K562 (cell line): ENCODE data around the gene SLC48A1. TPM values are rescaled to one million over a fixed set of nuclear protein-coding genes. Genes with fewer than 3 reads are reported as not detected.

ENCODE experiments used
- BRF1 ChIP-seq: IDR thresholded peaks from 3 replicates; pipeline ENCODE4 v1.6.1; 2011; ENCODE audit warnings: borderline replicate concordance, mild to moderate bottlenecking; ENCODE audit not compliant: insufficient read length; ENCODE audit errors: extremely low read depth
- CHCHD3 ChIP-seq: fragments of 250-450 bp; sonication (Bioruptor Pico); IDR thresholded peaks from 2 replicates; pipeline ENCODE4 v2.1.2; 2022; ENCODE audit warnings: mild to moderate bottlenecking
- ELF2 ChIP-seq: fragments of 250-450 bp; sonication (Bioruptor Pico); IDR thresholded peaks from 2 replicates; pipeline ENCODE4 v1.5.0; 2021; ENCODE audit warnings: mild to moderate bottlenecking
- ETV1 ChIP-seq: fragments of 450-650 bp; conservative IDR thresholded peaks from 2 replicates; pipeline ENCODE4 v1.6.1; 2016; ENCODE audit warnings: missing genetic modification characterization, control low read depth, low read depth, missing compliant biosample characterization
- FUS ChIP-seq: fragments of 200-400 bp; formaldehyde crosslinking; optimal IDR thresholded peaks from 2 replicates; pipeline ENCODE3; 2017; ENCODE audit warnings: low read depth, low read length
- IFI16 ChIP-seq: fragments of 250-450 bp; sonication (Bioruptor Pico); IDR thresholded peaks from 2 replicates; pipeline ENCODE4 v2.1.2; 2022; ENCODE audit warnings: mild to moderate bottlenecking, inconsistent platforms
- MCM2 ChIP-seq: fragments of 450-650 bp; IDR thresholded peaks from 2 replicates; pipeline ENCODE4 v1.6.1; 2017; ENCODE audit warnings: low read depth, mild to moderate bottlenecking
- PCBP1 ChIP-seq: fragments of 200-400 bp; formaldehyde crosslinking; IDR thresholded peaks from 2 replicates; pipeline ENCODE4 v1.6.1; 2018; ENCODE audit warnings: mild to moderate bottlenecking, low read depth, low read length; ENCODE audit not compliant: poor library complexity, severe bottlenecking
- PRMT5 ChIP-seq: sonication (generic); formaldehyde crosslinking; IDR thresholded peaks from 2 replicates; pipeline ENCODE4 v1.5.0; 2020; ENCODE audit warnings: missing genetic modification reagents
- RBM25 ChIP-seq: fragments of 200-400 bp; formaldehyde crosslinking; IDR thresholded peaks from 2 replicates; pipeline ENCODE4 v1.6.1; 2018; ENCODE audit warnings: low read length, low read depth, moderate library complexity; ENCODE audit not compliant: severe bottlenecking
- SIN3B ChIP-seq: fragments of 450-650 bp; IDR thresholded peaks from 2 replicates; pipeline ENCODE4 v1.6.1; 2017; ENCODE audit warnings: low read depth, mild to moderate bottlenecking, moderate library complexity
- SLC30A9 ChIP-seq: fragments of 250-450 bp; sonication (Bioruptor Pico); IDR thresholded peaks from 2 replicates; pipeline ENCODE4 v1.8.0; 2022; ENCODE audit warnings: mild to moderate bottlenecking, moderate library complexity
- XRCC3 ChIP-seq: fragments of 450-650 bp; IDR thresholded peaks from 2 replicates; pipeline ENCODE4 v1.6.1; 2017; ENCODE audit warnings: mild to moderate bottlenecking, moderate library complexity
- XRCC5 ChIP-seq: fragments of 200-400 bp; formaldehyde crosslinking; IDR thresholded peaks from 2 replicates; pipeline ENCODE4 v1.6.1; 2017; ENCODE audit warnings: low read depth, mild to moderate bottlenecking, low read length
- ZNF75A ChIP-seq: fragments of 450-650 bp; formaldehyde crosslinking; IDR thresholded peaks from 2 replicates; pipeline ENCODE4 v1.4.0; 2020; ENCODE audit warnings: mild to moderate bottlenecking
- polyA plus RNA-seq, 8 experiments: library from polyadenylated mRNA; depleted of rRNA in 4 of 8; stranded (reverse) in 5 of 8; unstranded in 3 of 8; fragments of >200 nt; fragmentation: Nextera tagmentation in 2 of 8; fragmentation: Illumina TruSeq in 1 of 8; extraction: Ambion mirVana in 2 of 8; extraction: Trizol in 1 of 8; gene quantifications; 2 replicates each; pipeline versions ENCODE4 v1.2.1 to v1.2.3, GENCODE V29; 2011 to 2014; ENCODE audit warnings: inconsistent platforms in 1 of 8, missing spikeins in 1 of 8
- total RNA-seq, 7 experiments: library from RNA; depleted of rRNA in 6 of 7; stranded (reverse); fragments of >200 nt in 6 of 7; fragmentation: Illumina TruSeq in 2 of 7; extraction: Trizol in 2 of 7; gene quantifications; 2 replicates each; pipeline versions ENCODE4 v1.2.1 to v1.2.3, GENCODE V29; 2011 to 2021; ENCODE audit warnings: low replicate concordance in 1 of 7
- TF ChIP-seq, protein P1 (sequence below): IDR thresholded peaks from 2 replicates; pipeline ENCODE4 v1.6.1; 2014; ENCODE audit warnings: antibody characterized with exemption
- TF ChIP-seq, protein P2 (sequence below): fragments of 450-650 bp; IDR thresholded peaks from 2 replicates; pipeline ENCODE4 v1.6.1; 2017; ENCODE audit warnings: antibody characterized with exemption, mild to moderate bottlenecking
- TF ChIP-seq, protein P3 (sequence below): fragments of 450-650 bp; IDR thresholded peaks from 2 replicates; pipeline ENCODE4 v1.7.1; 2018; ENCODE audit warnings: mild to moderate bottlenecking, low read depth; ENCODE audit not compliant: partially characterized antibody

Gene SLC48A1
- total and polyA plus RNA-seq, 9 of the 15 experiments (the other 6 are each of a cell fraction or from before 2014, with no cell fraction given), result 10.7 to 37.5 (median 18.7) TPM

DNA sequence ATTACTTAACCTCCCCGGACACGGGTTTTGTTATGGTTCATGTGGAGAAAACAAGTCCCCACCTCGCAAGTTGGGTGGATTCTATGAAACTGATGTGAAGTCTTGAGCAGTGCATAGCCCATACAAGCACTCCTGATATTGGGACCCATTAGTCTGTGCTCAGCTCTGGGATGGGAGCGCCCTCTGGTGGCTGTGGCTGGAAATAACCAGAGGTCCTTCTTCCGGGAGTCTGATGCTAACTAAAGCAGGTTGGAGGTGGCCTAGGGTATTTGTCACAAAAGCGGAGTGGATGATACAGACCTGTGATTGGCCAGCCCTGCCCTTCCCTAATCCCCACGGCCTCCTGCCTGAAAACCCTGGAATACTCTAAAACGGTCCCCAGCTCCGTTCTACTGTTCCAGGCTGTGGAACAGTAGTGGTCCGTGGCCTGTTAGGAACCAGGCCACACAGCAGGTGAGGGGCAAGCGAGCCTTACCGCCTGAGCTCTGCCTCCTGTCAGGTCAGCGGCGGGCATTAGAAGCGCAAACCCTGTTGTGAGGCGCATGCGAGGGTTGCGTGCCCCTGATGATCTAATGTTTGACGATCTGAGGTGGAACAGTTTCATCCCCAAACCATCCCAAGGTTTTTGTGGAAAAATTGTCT lies 6.4 kb downstream of the SLC48A1 start (continued):
- no peak for TF ChIP-seq PCBP1
- TF ChIP-seq, protein P1, sequence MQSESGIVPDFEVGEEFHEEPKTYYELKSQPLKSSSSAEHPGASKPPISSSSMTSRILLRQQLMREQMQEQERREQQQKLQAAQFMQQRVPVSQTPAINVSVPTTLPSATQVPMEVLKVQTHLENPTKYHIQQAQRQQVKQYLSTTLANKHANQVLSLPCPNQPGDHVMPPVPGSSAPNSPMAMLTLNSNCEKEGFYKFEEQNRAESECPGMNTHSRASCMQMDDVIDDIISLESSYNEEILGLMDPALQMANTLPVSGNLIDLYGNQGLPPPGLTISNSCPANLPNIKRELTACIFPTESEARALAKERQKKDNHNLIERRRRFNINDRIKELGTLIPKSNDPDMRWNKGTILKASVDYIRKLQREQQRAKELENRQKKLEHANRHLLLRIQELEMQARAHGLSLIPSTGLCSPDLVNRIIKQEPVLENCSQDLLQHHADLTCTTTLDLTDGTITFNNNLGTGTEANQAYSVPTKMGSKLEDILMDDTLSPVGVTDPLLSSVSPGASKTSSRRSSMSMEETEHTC, result no peak
- no peak for TF ChIP-seq SIN3B
- no peak for TF ChIP-seq IFI16 (CRISPR knock-in tag)
- peak; percentile 57 for TF ChIP-seq ETV1 (tag)
- TF ChIP-seq, protein P2, sequence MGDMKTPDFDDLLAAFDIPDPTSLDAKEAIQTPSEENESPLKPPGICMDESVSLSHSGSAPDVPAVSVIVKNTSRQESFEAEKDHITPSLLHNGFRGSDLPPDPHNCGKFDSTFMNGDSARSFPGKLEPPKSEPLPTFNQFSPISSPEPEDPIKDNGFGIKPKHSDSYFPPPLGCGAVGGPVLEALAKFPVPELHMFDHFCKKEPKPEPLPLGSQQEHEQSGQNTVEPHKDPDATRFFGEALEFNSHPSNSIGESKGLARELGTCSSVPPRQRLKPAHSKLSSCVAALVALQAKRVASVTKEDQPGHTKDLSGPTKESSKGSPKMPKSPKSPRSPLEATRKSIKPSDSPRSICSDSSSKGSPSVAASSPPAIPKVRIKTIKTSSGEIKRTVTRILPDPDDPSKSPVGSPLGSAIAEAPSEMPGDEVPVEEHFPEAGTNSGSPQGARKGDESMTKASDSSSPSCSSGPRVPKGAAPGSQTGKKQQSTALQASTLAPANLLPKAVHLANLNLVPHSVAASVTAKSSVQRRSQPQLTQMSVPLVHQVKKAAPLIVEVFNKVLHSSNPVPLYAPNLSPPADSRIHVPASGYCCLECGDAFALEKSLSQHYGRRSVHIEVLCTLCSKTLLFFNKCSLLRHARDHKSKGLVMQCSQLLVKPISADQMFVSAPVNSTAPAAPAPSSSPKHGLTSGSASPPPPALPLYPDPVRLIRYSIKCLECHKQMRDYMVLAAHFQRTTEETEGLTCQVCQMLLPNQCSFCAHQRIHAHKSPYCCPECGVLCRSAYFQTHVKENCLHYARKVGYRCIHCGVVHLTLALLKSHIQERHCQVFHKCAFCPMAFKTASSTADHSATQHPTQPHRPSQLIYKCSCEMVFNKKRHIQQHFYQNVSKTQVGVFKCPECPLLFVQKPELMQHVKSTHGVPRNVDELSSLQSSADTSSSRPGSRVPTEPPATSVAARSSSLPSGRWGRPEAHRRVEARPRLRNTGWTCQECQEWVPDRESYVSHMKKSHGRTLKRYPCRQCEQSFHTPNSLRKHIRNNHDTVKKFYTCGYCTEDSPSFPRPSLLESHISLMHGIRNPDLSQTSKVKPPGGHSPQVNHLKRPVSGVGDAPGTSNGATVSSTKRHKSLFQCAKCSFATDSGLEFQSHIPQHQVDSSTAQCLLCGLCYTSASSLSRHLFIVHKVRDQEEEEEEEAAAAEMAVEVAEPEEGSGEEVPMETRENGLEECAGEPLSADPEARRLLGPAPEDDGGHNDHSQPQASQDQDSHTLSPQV, result no peak; the same call in 1 of the 2 replicates
- 0 out of 2 replicates have a peak, but pooled peaks have one; percentile 13 for TF ChIP-seq ELF2
- no peak for TF ChIP-seq ZNF75A (CRISPR knock-in tag)
- TF ChIP-seq PRMT5 (CRISPR knock-in tag), result no peak
- TF ChIP-seq RBM25, result no peak
- no peak for TF ChIP-seq FUS
- no peak for TF ChIP-seq CHCHD3 (CRISPR knock-in tag)
- no peak for TF ChIP-seq XRCC3
- TF ChIP-seq SLC30A9, result no peak
- TF ChIP-seq, protein P3, sequence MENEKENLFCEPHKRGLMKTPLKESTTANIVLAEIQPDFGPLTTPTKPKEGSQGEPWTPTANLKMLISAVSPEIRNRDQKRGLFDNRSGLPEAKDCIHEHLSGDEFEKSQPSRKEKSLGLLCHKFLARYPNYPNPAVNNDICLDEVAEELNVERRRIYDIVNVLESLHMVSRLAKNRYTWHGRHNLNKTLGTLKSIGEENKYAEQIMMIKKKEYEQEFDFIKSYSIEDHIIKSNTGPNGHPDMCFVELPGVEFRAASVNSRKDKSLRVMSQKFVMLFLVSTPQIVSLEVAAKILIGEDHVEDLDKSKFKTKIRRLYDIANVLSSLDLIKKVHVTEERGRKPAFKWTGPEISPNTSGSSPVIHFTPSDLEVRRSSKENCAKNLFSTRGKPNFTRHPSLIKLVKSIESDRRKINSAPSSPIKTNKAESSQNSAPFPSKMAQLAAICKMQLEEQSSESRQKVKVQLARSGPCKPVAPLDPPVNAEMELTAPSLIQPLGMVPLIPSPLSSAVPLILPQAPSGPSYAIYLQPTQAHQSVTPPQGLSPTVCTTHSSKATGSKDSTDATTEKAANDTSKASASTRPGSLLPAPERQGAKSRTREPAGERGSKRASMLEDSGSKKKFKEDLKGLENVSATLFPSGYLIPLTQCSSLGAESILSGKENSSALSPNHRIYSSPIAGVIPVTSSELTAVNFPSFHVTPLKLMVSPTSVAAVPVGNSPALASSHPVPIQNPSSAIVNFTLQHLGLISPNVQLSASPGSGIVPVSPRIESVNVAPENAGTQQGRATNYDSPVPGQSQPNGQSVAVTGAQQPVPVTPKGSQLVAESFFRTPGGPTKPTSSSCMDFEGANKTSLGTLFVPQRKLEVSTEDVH, result no peak
- peak; percentile 91 for TF ChIP-seq XRCC5
- TF ChIP-seq MCM2, result no peak
- TF ChIP-seq BRF1, result no peak
